HG02884 (cell line): Measurements from ENCODE around the gene PROKR1.
"Not testable (repeated sequence)": the region's sequence is repeated elsewhere in the genome, so short reads cannot be mapped to it uniquely, and the experiment has no call there.

Experiments
- ATAC-seq: cut with Tn5 transposase; IDR thresholded peaks from one replicate; pipeline ENCODE4 v1.9.1; 2021; ENCODE audit warnings: mild to moderate bottlenecking, moderate library complexity; ENCODE audit not compliant: unreplicated experiment

Gene PROKR1

DNA sequence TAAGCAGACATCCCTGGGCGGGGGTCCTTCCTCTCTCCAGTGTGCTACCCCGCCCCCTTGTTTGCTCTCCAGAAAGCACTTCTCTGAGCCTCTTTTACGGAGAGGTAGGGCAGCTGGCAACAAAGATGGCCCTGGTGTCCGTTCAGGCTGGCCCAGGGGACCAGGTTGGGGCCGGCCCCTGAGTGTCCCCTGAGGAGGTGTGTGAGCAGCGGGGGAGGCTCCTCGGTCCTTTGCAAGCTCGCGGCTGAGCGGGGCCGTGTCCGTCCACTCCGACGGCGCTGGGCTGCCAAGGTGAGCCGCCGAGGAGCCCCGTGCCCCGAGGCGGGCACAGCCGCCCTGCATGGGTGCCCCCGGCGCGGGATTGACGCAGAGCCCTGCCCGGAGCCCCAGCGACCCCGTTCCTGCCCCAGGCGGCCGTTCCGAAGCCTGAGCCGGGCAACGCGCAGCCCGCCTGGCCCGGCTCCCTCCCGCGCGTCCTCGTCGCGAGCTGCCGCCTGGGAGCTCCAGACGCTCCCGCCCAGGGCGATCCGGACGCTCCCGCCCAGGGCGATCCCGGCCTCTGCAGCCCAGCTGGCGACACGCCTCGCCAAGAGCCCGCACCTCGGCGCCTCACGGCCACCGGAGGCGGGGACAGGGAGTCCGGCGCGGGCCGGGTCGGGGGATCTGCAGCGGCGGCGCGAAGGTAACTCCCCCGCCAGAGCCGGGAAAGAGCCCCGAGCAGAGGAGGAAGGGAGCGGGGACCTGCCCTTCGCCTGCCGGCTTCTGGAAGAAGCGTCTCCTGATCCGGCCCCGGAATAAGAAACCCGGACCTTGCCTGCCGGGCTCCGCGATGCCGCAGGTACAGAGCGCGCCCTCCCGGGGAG, at the start of gene PROKR1:
Gene PROKR1, plus strand, starts transcription at position 569 of the 863 bp plus-strand sequence. CDS start 2,243 bp downstream, outside the sequence.
- ATAC-seq = no peak

DNA sequence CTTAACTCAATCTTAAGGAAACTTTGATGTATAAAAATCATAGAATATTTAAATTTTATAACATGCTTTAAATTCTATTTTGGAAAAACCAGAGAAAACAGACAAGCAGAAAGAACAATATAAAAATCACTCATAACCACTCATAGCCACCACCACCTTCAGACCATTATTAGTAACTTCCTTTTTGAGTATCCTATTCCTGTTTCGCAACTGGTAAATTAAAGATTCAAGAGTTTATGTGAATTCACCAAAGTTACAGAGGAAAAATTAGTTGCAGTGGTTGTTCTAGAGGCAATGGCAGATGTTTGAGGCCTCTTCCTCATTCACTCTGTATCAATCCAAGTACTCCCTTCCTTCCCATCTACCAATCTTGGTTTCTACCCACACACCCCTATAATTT, 49.3 kb upstream of the PROKR1 start:
- ATAC-seq = no peak

DNA sequence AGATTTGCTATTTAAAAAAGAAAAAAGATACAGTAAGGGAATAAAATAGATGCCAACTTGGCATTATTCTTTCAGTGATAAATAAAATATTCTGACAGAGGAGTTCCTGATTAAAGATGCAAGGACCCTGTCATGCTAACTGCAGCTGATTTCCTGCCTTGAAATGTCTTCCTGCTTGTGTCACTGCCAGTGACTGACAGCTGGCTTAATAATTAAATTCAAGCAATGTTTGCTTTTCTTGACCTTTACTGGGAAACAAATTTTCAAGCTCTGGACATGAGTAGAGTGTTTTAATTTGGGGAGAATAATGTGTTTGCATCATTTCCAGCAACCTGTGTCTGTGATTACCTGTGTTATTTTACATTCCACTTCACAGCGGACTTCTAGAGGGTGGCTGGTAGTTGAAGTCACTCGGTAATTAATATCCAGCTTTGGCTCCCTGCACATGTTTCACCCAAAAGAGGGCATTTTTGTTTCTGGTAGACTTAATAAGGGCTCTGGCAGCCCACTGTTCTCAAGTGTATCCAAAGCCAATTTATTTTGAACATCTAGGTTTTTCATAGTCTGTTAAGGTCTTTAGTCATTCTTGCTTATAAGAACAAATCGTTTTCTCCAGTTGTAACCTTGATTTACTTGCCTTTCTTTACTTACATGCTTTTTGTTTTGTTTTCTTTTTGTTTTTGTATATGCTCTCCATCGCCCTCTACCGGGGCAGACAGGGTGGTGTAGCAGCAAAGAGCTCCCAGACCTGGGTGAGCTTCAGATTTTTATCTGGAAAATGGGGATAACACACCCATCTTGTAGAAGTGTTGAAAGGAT, 48.5 kb upstream of the PROKR1 start:
- no peak for ATAC-seq

DNA sequence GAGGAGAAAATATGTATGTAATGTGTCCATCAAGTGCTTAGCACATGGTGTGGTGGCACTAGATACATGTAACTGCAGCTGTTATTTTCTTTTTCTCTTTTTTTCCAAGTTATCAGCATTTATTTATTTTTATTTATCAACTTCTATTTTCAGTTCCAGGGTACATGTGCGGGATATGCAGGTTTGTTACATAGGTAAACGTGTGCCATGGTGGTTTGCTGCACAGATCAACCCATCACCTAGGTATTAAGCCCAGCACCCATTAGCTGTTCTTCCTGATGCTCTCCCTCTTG, 47.9 kb upstream of the PROKR1 start:
- not testable (repeated sequence) for ATAC-seq

DNA sequence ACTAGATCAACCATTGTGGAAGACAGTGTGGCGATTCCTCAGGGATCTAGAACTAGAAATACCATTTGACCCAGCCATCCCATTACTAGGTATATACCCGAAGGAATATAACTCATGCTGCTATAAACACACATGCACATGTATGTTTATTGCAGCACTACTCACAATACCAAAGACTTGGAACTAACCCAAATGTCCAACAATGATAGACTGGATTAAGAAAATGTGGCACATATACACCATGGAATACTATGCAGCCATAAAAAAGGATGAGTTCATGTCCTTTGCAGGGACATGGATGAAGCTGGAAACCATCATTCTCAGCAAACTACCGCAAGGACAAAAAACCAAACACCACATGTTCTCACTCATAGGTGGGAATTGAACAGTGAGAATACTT, 42.9 kb upstream of the PROKR1 start:
- not testable (repeated sequence) for ATAC-seq

DNA sequence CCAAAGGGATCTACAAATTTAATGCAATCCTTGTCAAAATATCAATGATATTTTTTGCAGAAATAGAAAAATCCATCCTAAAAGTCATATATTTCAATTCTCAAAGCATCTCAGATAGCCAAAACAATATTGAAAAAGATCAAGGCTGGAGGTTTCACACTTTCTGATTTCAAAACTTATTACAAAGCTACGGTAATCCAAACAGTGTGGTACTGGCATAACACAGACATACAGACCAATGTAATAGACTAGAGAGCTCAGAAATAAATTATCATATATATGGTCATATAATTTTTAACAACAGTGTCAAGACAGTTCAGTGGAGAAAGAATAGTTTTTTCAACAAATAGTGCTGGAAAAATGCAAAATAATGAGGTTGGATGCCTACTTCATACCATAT, 40.3 kb upstream of the PROKR1 start:
- ATAC-seq = no peak

DNA sequence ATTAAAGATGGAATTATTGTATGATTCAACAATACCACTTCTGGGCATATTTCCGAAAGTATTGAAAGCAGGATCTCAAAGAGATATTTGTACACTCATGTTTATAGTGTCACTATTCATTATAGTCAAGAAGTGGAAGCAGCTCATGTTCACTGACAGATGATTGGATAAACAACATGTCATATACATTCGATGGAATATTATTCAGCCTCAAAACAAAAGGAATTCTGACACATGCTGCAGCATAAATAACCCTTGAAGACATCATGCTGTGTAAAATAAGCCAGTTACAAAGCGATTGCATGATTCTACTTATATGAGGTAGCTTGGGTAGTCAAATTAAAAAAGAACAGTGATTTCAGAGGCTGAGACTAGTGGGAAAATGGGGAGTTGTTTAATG, 39.3 kb upstream of the PROKR1 start:
- ATAC-seq = no peak

DNA sequence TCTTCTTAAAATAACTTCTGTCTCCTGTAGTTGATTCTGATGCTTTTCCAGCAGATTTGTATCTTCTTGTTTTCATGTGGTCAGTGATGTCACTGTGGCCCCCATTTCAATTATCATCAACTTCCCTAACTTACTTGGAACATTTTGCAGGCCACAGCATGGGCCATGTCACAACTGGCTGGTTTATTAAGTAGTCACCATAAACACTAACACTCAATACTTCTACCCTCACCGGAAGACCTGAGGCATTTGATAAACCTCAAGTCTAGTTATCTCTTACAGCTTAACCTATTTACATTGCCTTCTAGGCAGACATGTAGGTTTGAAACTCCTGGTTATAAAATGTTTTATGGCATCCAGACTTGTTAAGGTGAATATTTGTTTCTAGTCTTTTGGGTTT, 37.4 kb upstream of the PROKR1 start:
- ATAC-seq = no peak

DNA sequence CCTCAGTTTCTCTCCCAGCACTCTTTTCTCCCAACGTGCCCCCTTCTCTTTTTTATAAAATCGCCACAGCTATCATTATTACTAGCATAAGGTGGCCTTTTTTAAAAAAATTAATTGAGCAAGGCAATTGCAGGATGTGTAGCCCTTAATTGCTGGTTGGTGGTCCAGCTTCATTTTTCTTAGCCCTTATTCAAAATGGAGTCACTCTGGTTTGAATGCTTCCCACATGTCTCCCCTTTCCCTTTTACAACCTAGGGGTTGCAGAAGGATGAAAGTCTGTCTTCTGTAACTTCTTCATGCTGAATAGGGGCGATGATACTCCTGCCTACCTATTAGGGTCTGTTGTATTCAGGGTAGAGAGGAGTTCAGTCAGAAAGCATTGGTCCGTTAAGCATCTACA, 36.6 kb upstream of the PROKR1 start:
- ATAC-seq = no peak

DNA sequence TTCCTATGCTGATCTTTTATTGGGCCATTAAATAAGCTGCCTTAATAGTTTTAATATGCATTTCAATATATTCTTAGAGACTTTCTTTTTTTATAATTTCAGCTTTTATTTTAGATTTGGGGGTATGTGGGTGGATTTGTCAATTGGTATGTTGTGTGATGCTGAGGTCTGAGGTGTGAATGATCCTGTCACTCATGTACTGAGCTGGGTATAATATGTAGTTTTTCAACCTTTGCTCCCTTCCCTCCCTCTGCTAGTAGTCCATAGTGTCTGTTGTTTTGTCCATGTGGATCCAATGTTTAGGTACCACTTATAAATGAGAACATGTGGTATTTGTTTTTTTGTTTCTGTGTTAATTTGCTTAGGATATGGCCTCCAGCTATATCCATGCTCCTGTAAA, 35.5 kb upstream of the PROKR1 start:
- ATAC-seq = no peak

DNA sequence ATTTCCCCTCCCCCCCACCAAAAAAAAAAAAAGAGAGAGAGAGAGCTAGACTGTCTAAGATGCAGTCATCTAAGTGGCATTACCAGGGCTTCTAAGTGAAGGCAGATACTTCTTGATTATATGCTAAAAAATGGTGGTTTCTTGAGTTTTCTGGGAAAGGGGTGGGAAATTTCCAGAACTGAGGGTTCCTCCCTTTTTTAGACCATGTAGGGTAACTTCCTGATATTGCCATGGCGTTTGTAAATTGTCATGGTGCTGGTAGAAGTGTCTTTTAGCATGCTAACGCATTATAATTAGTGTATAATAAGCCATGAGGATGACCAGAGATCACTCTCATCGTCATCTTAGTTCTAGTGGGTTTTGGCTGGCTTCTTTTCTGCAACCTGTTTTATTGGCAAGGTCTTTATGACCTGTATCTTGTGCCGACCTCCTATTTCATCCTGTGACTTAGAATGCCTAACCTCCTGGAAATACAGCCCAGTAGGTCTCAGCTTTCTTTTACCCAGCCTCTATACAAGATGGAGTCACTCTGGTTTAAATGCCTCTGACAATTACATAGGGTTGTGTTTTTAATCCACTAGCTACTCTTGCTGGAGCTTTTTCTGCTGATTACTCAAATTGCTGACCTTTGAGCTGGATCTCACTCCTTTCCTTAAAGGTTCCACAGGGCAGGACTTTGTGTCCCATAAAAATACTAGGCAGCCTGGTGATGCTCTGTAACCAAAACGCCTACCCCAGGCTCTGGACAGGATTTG, 30.4 kb upstream of the PROKR1 start:
- no peak for ATAC-seq

DNA sequence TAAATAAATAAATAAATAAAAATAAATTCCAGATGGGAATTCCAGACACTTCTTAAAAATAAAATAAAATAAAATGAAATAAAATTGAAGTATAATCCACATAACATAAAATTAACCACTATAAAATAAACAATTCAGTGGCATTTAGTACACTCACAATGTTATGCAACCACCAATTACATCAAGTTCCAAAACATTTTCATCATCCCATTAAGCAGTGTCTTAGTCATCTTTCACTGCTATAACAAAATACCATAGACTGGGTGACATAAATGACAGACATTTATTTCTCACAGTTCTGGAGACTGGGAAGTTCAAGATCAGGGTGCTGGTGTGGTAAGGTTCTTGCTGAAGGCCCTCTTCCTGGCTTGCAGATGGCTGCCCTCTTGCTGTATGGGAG, 22.6 kb upstream of the PROKR1 start:
- ATAC-seq = no peak

DNA sequence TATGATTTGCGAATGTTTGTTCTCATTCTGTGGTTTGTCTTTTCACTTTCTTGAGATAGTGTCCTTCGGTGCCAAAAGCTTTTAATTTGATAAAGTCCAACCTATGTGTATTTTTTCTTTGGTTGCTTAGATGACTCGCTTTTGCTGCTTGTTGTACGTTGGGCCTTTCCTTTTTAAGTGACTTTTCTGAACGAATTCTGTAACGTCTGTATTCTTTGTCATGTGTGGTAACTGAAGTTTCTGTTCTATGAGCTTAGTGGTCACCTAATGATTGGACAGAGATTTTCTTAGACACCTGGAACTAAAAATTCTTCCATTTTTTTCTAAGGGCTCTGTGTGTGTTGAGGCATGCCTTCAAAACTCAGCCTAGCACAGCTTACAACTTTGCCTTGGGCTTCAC, 19.6 kb upstream of the PROKR1 start:
- no peak for ATAC-seq

DNA sequence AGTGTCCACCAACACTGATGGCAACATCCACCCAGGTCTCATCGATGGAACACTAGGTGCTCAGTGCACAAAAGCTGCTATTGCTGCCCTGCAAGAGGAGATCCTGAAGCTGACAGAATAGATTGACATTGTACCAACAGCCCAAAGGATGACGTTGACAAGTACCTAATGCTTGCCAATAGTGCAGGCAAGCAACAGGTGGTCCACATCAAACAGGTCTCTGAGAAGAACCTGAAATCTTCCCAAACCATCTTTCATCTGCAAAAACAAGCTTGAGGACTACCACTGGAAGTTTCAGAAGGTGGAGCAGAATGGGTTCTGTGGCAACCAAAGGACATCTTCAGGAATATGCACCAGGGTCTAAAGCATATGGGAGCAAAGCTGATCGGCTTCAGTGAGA, 15.8 kb upstream of the PROKR1 start:
- no peak for ATAC-seq

DNA sequence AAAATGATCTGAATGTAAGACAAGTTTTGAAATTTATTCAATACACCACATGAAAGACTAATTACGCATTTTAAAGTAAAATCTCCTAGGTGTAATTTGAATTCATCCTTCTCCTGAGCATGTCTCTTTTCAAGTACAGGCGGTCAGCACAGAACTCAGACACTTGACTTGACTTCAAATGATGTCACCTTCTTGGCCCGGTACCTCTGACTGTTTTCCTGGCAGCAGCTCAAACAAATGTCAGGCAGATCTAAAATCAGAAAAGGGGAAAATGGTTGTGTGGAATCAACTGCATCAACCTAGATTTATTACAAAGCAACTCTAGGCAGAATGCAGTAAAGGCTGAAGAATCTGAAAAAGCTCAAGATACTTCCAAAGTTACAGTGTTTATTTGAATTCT, 11.4 kb upstream of the PROKR1 start:
- no peak for ATAC-seq

DNA sequence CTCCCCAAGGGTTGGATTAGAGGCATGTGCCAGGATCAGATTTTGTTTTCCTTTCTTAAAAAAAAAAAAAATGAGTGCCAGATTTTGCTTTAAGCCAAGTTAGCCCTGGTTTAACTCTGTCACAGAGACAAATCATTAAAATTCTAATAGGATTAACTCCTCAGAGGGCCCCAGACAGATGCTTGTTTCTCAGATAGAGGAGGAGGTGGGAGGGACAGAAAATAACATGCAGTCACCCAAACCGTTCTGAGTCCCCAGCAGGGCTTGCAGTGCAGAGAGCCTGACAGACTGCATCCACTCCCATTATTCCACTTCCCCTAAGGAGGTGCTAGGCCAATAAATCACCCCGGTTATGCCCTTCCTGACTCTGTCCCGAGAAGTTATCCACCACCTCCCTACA, 6.3 kb upstream of the PROKR1 start:
- ATAC-seq = no peak

DNA sequence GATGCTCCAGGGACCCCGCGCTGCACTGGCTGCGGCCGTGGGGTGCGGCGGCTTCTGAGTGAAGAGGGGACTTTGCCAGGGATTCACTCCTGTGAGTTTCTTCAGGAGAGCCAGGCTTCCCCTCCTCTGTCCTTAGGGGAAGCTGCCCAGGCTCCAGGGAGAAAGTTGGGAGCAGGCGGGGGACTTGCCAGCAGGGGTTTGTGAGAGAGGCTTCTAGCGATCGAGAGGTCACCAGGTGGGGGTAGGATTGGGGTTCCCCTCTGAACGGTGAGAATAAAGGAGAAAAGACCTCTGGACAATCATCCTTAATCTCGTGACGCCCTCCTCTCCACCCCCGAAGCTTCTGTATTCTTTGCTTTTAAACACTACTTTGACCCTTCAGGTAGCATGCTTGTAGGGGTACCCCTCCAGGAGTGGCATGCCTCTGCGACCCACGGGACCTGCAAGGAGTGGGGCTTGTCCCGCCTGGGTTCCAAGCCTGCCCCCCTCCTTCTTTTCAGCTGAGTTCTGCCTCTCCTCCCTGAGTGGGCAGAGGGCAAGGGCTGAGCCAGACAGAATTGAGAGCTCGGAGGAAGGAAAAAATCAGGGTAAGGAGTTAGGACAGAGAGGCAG, 601 bp downstream of the PROKR1 start:
- no peak for ATAC-seq

DNA sequence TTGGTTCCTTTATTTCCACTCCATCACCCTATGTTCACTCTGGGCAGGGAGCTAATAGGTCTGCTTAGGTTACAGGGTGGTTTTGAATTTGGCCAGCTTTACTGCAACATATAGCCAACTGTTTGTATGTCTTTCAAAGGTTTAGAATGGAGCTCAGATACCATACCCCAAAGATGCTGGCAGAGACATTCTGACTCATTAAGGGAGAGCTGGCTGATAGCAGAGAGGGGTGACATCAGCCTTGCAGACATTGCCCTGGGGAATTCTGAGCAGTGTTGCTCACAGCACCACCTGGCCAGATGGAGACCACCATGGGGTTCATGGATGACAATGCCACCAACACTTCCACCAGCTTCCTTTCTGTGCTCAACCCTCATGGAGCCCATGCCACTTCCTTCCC, 2.1 kb downstream of the PROKR1 start:
- no peak for ATAC-seq

DNA sequence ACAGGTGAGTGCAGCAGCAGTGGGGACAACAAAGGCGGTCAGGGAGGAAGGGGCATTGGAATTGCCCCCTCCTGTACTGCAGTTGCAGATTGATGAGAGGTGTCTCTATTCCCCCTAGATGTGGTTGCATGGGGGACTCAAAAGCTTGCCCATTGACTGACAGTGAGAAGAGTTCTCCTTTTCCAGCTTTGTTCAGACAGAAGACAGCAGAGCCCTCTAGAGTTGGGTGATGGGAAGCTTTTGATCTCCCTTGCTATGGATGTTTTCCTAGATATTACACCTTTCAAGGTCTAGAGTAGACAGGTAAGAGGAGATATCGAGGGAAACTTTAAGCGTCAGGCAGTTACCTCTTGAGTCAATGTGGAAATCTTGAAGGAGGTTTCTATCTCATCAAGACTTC, 2.9 kb downstream of the PROKR1 start:
- no peak for ATAC-seq

DNA sequence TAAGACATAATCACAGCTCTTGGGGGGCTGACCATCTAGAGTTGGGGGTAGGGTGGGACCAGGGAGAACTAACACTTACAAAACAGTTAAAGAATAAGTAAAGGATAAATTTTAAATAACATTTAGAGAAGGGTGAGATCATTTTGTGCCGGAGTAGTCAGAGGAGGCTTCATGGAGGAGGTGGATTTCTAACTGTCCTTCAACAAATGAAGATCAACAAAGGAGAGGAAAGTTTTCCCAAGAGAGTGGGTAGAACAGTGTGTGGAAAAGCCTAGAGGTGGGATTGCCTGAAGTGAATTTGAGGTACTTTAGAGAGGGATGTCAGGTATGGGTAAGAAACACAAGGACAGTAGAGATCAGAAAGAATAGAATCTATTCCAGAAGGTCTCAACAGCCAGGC, 7.3 kb downstream of the PROKR1 start:
- ATAC-seq = no peak

DNA sequence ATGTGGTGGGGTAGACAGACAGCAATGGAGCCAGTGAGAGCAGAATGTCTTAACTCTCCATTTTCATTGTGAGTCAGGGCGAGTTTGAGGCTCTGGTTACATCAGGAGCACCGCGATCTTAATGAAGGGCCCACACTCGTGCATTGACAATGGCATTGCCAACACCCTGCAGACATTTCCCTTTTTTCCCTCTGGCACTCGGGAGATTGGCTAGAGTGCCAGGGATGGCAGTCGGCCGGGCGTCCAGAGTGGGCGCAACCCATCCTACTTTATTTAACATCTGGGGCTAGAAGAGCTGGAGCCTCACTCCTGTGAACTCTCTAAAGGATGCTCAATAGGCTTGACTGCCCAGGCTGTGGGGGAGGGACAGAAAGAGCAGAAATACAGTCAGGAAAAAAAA, 9.7 kb downstream of the PROKR1 start:
- no peak for ATAC-seq
